Heart left ventricle (tissue), 13 donors: ENCODE data around the gene BEST1.

Experiments used
- POLR2A ChIP-seq, 2 donors: fragments of 450-650 bp; IDR thresholded peaks; one replicate each; pipeline ENCODE4 v1.6.1; 2017; ENCODE audit warnings: antibody characterized with exemption in 2 of 2, mild to moderate bottlenecking in 2 of 2, moderate library complexity in 2 of 2
- TF ChIP-seq, protein P1 (sequence below), 12 donors: fragments of 200-600 bp; sonication (generic) in 4 of 12; IDR thresholded peaks; one replicate each; pipeline versions ENCODE4 v1.5.0 to v1.8.0; 2018 to 2022; ENCODE audit warnings: antibody characterized with exemption in 12 of 12, mild to moderate bottlenecking in 5 of 12
- donor health status: ischemic (EF 13 %, LVEDD 7.1; RV severe dilation, severe dysfunction).
- donor health status: DM: no; HTN: yes; CAD: no.
- donor health status: DM: no; HTN: no; CAD: no.
- donor health status: ischemic (EF 25% LVEDD 6.9; RV normal size, moderate dysfunction).
- donor health status: ischemic (EF 25% LVEDD 5.7; RV mildly dilated, moderate dysfunction).
- donor health status: ischemic (EF 35%, LVEDD 5.7; RV mildly dilated, moderate dysfunction).
- donor health status: nonischemic (EF 11% LVEDD 7.7; RV severe dilation, severe dysfunction).
- donor health status: DM: yes; HTN: yes; CAD: no.
- donor health status: PGD.
- donor health status: ischemic (EF 29% LVEDD 5.4; RV normal size, mild dysfunction).
- donor health status: nonischemic (EF 23%, LVEDD 6.1; RV moderate dilation, normal function).

DNA sequence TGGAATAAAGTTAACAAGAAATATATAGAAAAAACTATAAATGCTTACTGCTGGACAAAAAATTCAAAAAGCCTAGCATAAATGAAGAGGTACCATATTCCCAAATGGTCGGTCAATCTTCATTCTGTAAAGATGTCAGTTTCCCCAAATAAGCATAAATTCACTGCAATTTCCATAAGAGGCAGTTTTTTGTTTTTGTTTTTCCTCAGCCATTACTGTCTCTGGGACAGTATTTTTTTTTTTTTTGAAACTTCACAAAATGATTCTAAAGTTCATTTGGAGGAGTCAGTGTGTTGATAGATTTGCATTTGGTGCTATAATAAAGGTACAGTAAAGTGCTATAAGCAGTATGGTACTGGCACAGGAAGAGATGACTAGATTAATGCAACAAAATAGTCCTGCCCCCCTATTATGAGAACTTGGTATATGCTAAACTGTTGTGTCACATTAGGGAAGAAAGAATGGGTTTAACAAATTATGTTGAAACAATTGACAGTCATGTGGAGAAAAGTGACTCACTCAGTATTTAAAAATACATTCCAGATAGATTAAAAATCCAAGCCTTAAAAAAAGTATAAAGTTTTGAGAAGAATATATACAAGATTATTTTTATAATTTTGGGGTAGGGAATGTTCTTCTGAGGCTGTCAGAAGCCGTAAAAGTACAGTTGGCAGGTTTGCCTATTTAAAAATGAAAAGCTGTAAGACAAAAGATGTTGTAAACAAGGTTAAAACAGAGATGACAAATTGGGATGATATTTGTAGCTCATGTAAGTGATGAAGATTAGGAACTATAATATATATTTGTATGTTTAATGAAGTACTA is 19.9 kb downstream of the BEST1 start:
- TF ChIP-seq, protein P1, sequence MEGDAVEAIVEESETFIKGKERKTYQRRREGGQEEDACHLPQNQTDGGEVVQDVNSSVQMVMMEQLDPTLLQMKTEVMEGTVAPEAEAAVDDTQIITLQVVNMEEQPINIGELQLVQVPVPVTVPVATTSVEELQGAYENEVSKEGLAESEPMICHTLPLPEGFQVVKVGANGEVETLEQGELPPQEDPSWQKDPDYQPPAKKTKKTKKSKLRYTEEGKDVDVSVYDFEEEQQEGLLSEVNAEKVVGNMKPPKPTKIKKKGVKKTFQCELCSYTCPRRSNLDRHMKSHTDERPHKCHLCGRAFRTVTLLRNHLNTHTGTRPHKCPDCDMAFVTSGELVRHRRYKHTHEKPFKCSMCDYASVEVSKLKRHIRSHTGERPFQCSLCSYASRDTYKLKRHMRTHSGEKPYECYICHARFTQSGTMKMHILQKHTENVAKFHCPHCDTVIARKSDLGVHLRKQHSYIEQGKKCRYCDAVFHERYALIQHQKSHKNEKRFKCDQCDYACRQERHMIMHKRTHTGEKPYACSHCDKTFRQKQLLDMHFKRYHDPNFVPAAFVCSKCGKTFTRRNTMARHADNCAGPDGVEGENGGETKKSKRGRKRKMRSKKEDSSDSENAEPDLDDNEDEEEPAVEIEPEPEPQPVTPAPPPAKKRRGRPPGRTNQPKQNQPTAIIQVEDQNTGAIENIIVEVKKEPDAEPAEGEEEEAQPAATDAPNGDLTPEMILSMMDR (IDR thresholded peaks at IDR 0.05), result no peak
- TF ChIP-seq POLR2A (IDR thresholded peaks at IDR 0.05), result peak in 1 of 2 donors; percentile 18
